Ishikawa (cell line): Measurements from ENCODE around the gene SAXO2.

Experiments
- CEBPB ChIP-seq: IDR thresholded peaks from 2 replicates; pipeline ENCODE4 v1.6.1; 2012
- CREB1 ChIP-seq: IDR thresholded peaks from 2 replicates; pipeline ENCODE4 v1.6.1; 2012; ENCODE audit warnings: low read depth
- EGR1 ChIP-seq: IDR thresholded peaks from 2 replicates; pipeline ENCODE4 v1.6.1; 2012
- EP300 ChIP-seq: IDR thresholded peaks from 2 replicates; pipeline ENCODE4 v1.6.1; 2012; ENCODE audit warnings: borderline replicate concordance
- FOXM1 ChIP-seq: IDR thresholded peaks from 2 replicates; pipeline ENCODE4 v1.6.1; 2012; ENCODE audit warnings: low read depth, borderline replicate concordance
- NFIC ChIP-seq: IDR thresholded peaks from 2 replicates; pipeline ENCODE4 v1.6.1; 2012
- RAD21 ChIP-seq: IDR thresholded peaks from 2 replicates; pipeline ENCODE4 v1.6.1; 2012; ENCODE audit warnings: low read depth
- TAF1 ChIP-seq: IDR thresholded peaks from 2 replicates; pipeline ENCODE4 v1.6.1; 2012; ENCODE audit warnings: low read depth, mild to moderate bottlenecking
- TCF12 ChIP-seq: IDR thresholded peaks from 2 replicates; pipeline ENCODE4 v1.6.1; 2012; ENCODE audit warnings: low read depth
- TEAD4 ChIP-seq: IDR thresholded peaks from 2 replicates; pipeline ENCODE4 v1.6.1; 2012
- YY1 ChIP-seq: IDR thresholded peaks from 2 replicates; pipeline ENCODE4 v1.6.1; 2012; ENCODE audit warnings: low read depth
- ZBTB7A ChIP-seq: IDR thresholded peaks from 2 replicates; pipeline ENCODE4 v1.6.1; 2012; ENCODE audit warnings: low read depth
- TF ChIP-seq, protein P1 (sequence below): IDR thresholded peaks from 2 replicates; pipeline ENCODE4 v1.6.1; 2012
- TF ChIP-seq, protein P2 (sequence below): IDR thresholded peaks from 2 replicates; pipeline ENCODE4 v1.6.1; 2012; ENCODE audit warnings: low read depth, mild to moderate bottlenecking
- TF ChIP-seq, protein P3 (sequence below): IDR thresholded peaks from 2 replicates; pipeline ENCODE4 v1.6.1; 2012

Gene SAXO2

GRCh38 chr15:82261566-82262421 is 824 bp upstream of the SAXO2 start:
- TF ChIP-seq, protein P1, sequence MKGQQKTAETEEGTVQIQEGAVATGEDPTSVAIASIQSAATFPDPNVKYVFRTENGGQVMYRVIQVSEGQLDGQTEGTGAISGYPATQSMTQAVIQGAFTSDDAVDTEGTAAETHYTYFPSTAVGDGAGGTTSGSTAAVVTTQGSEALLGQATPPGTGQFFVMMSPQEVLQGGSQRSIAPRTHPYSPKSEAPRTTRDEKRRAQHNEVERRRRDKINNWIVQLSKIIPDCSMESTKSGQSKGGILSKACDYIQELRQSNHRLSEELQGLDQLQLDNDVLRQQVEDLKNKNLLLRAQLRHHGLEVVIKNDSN = peak; percentile 84

DNA sequence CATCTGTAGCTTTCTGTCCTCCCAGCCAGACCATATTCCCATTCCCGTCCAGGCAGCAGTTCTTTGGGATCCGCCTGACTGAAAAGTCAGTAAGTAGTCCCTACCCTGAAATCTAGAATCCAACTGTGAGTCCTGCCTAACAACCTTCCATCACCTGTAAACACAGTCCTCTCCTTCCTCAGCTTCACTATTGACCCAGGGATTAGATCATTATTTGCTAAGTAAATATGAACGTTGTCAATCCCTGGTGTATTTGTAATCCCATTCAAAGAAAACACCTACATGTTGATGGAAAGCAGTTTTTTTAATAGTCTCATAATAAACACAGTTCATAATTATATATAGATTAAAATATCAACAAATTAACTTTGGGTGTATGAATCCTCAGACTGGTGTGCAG is 732 bp downstream of the SAXO2 start:
- TF ChIP-seq, protein P1 = no peak
- TF ChIP-seq NFIC (no peak), TAF1 (no peak), YY1 (no peak)
- TF ChIP-seq, protein P2, sequence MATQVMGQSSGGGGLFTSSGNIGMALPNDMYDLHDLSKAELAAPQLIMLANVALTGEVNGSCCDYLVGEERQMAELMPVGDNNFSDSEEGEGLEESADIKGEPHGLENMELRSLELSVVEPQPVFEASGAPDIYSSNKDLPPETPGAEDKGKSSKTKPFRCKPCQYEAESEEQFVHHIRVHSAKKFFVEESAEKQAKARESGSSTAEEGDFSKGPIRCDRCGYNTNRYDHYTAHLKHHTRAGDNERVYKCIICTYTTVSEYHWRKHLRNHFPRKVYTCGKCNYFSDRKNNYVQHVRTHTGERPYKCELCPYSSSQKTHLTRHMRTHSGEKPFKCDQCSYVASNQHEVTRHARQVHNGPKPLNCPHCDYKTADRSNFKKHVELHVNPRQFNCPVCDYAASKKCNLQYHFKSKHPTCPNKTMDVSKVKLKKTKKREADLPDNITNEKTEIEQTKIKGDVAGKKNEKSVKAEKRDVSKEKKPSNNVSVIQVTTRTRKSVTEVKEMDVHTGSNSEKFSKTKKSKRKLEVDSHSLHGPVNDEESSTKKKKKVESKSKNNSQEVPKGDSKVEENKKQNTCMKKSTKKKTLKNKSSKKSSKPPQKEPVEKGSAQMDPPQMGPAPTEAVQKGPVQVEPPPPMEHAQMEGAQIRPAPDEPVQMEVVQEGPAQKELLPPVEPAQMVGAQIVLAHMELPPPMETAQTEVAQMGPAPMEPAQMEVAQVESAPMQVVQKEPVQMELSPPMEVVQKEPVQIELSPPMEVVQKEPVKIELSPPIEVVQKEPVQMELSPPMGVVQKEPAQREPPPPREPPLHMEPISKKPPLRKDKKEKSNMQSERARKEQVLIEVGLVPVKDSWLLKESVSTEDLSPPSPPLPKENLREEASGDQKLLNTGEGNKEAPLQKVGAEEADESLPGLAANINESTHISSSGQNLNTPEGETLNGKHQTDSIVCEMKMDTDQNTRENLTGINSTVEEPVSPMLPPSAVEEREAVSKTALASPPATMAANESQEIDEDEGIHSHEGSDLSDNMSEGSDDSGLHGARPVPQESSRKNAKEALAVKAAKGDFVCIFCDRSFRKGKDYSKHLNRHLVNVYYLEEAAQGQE = no peak

GRCh38 chr15:82272154-82272553 is 9.5 kb downstream of the SAXO2 start:
- TF ChIP-seq TAF1 = no peak
- no peak for TF ChIP-seq RAD21
- no peak for TF ChIP-seq CREB1
- TF ChIP-seq, protein P2 = no peak
- no peak for TF ChIP-seq YY1
- no peak for TF ChIP-seq TCF12
- TF ChIP-seq EP300 = no peak

DNA sequence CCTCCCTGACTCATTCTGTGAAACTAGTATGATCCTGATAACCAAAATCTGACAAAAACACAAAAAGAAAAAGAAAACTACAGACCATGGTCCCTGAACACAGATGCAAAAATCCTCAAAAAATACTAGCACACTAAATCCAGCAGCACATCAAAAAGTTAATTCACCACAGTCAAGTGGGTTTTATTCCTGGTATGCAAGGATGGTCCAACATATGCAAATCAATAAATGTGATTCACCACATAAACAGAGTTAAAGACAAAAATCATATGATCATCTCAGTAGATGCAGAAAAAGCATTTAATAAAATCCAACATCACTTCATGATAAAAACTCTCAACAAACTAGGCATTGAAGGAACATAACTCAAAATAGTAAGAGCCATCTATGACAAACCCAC is 12.8 kb downstream of the SAXO2 start:
- no peak for TF ChIP-seq EGR1
- TF ChIP-seq CEBPB = no peak
- TF ChIP-seq CREB1 = no peak
- TF ChIP-seq ZBTB7A = no peak
- TF ChIP-seq, protein P3, sequence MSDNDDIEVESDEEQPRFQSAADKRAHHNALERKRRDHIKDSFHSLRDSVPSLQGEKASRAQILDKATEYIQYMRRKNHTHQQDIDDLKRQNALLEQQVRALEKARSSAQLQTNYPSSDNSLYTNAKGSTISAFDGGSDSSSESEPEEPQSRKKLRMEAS = no peak
- no peak for TF ChIP-seq TCF12
- no peak for TF ChIP-seq NFIC
- TF ChIP-seq TEAD4 = no peak
- TF ChIP-seq EP300 = no peak
- no peak for TF ChIP-seq RAD21
- TF ChIP-seq, protein P1 = no peak
- no peak for TF ChIP-seq YY1
- TF ChIP-seq, protein P2 = no peak
- TF ChIP-seq FOXM1 = no peak
- no peak for TF ChIP-seq TAF1

GRCh38 chr15:82292271-82292670 is 29.7 kb downstream of the SAXO2 start:
- TF ChIP-seq EP300 (no peak), YY1 (no peak), ZBTB7A (no peak), RAD21 (no peak), TEAD4 (no peak), TCF12 (no peak), CEBPB (no peak), CREB1 (no peak), EGR1 (no peak), TAF1 (no peak), NFIC (no peak), FOXM1 (no peak)
- TF ChIP-seq, protein P2 = no peak
- TF ChIP-seq, protein P1 = no peak
- TF ChIP-seq, protein P3 = no peak
